ENCODE data around the gene POLR3A. TPM values are rescaled to one million over a fixed set of nuclear protein-coding genes. Genes with fewer than 3 reads are reported as not detected.

Gene POLR3A
- total RNA-seq, 2 donors from 2014 or later = 17.5 to 18.7 TPM

- TF ChIP-seq POLR2A (IDR thresholded peaks at IDR 0.05) (no peak), CTCF (IDR thresholded peaks at IDR 0.05) (no peak), POLR2AphosphoS5 (IDR thresholded peaks at IDR 0.05) (no peak)
- 94% methylated on average over 10 of the region's 10 CpGs for WGBS
- no peak overlapping the region for H3K4me3 ChIP-seq
- intact Hi-C loops (cut with DNase I) = loop anchor here (5.0 kb wide), 1 partner anchor 132 kb away; no protein-coding TSS in a partner anchor
- H3K4me1 ChIP-seq (replicated peaks) = peaks cover 2% of the 10 kb centered on the region
- H3K9me3 ChIP-seq = no peaks in the 10 kb centered on the region
- no peak for DNase-seq (ENCODE audit: low spot score)
- peaks cover 22 to 30% of the 10 kb centered on the region in 2 donors for H3K36me3 ChIP-seq
- H3K27me3 ChIP-seq (replicated peaks; ENCODE audit: insufficient read depth) = no peaks in the 10 kb centered on the region
- no peak overlapping the region for H3K27ac ChIP-seq
These were observed 50.1 kb downstream of the POLR3A start for GRCh38 chr10:77979221-77979620.

- intact Hi-C loops (cut with DNase I) = loop anchor here (5.0 kb wide), 1 partner anchor 131 kb away; no protein-coding TSS in a partner anchor
- Histone ChIP-seq H3K4me3 (no peak overlapping the region), H3K36me3 (peaks cover 22 to 30% of the 10 kb centered on the region in 2 donors), H3K9me3 (no peaks in the 10 kb centered on the region), H3K27me3 (replicated peaks; ENCODE audit: insufficient read depth) (no peaks in the 10 kb centered on the region), H3K4me1 (replicated peaks) (peaks cover 2% of the 10 kb centered on the region), H3K27ac (no peak overlapping the region)
- no peak for TF ChIP-seq CTCF (IDR thresholded peaks at IDR 0.05)
- no peak for DNase-seq (ENCODE audit: low spot score)
- WGBS = 82% methylated on average over 6 of the region's 6 CpGs
These were observed 51.0 kb downstream of the POLR3A start for GRCh38 chr10:77978360-77978759.

GRCh38 chr10:77977934-77978333 is 51.4 kb downstream of the POLR3A start:
- no peaks in the 10 kb centered on the region for H3K9me3 ChIP-seq
- intact Hi-C loops (cut with DNase I) = loop anchor here (5.0 kb wide), 1 partner anchor 131 kb away; no protein-coding TSS in a partner anchor
- no peak overlapping the region for H3K27ac ChIP-seq
- no peak overlapping the region for H3K4me3 ChIP-seq
- no peaks in the 10 kb centered on the region for H3K27me3 ChIP-seq (replicated peaks; ENCODE audit: insufficient read depth)
- peaks cover 2% of the 10 kb centered on the region for H3K4me1 ChIP-seq (replicated peaks)
- no peak for TF ChIP-seq POLR2A (IDR thresholded peaks at IDR 0.05)
- no peak for TF ChIP-seq POLR2AphosphoS5 (IDR thresholded peaks at IDR 0.05)
- TF ChIP-seq CTCF (IDR thresholded peaks at IDR 0.05) = no peak
- 86% methylated on average over 3 of the region's 3 CpGs for WGBS
- no peak for DNase-seq (ENCODE audit: low spot score)
- peaks cover 18 to 30% of the 10 kb centered on the region in 2 donors for H3K36me3 ChIP-seq

GRCh38 chr10:77977016-77977415 is 52.3 kb downstream of the POLR3A start:
- WGBS = 51% methylated on average over 7 of the region's 7 CpGs
- intact Hi-C loops (cut with DNase I) = loop anchor here (5.0 kb wide), 1 partner anchor 130 kb away; no protein-coding TSS in a partner anchor
- peaks cover 2% of the 10 kb centered on the region for H3K4me1 ChIP-seq (replicated peaks)
- peaks cover 14 to 24% of the 10 kb centered on the region in 2 donors for H3K36me3 ChIP-seq
- no peak overlapping the region for H3K27ac ChIP-seq
- TF ChIP-seq CTCF (IDR thresholded peaks at IDR 0.05) (no peak), POLR2A (IDR thresholded peaks at IDR 0.05) (no peak), POLR2AphosphoS5 (IDR thresholded peaks at IDR 0.05) (no peak)
- H3K4me3 ChIP-seq = no peak overlapping the region
- no peak for DNase-seq (ENCODE audit: low spot score)
- H3K9me3 ChIP-seq = no peaks in the 10 kb centered on the region
- no peaks in the 10 kb centered on the region for H3K27me3 ChIP-seq (replicated peaks; ENCODE audit: insufficient read depth)

- Histone ChIP-seq H3K4me3 (no peak overlapping the region), H3K4me1 (replicated peaks) (peaks cover 2% of the 10 kb centered on the region), H3K36me3 (peaks cover 11 to 14% of the 10 kb centered on the region in 2 donors), H3K27ac (peak overlapping the region; percentile 60 to 68), H3K27me3 (replicated peaks; ENCODE audit: insufficient read depth) (no peaks in the 10 kb centered on the region), H3K9me3 (no peaks in the 10 kb centered on the region)
- DNase-seq (ENCODE audit: low spot score) = no peak
- 72% methylated on average over 9 of the region's 9 CpGs for WGBS
- intact Hi-C loops (cut with DNase I) = loop anchor here (5.0 kb wide), 1 partner anchor 128 kb away; no protein-coding TSS in a partner anchor
- TF ChIP-seq CTCF (IDR thresholded peaks at IDR 0.05) (no peak), POLR2AphosphoS5 (IDR thresholded peaks at IDR 0.05) (no peak), POLR2A (IDR thresholded peaks at IDR 0.05) (no peak)
These were observed 54.1 kb downstream of the POLR3A start for GRCh38 chr10:77975086-77975666.

All from prostate gland (tissue), 2 donors.